ENCODE data around the gene APOA1.

Gene APOA1

GRCh38 chr11:116798368-116798767 lies 39.1 kb downstream of the APOA1 start:
- DNase-seq (ENCODE audit: extremely low spot score) = no peak
- CTCF ChIA-PET = interaction anchor here (0.7 to 3.3 kb wide), 6 partner anchors 8 to 308 kb away, joined by 3 to 20 read pairs (median 4); partner anchors contain the start of gene APOA5
- POLR2A ChIA-PET = no interaction called here
- no peak for TF ChIP-seq CTCF (IDR thresholded peaks at IDR 0.05; ENCODE audit: control extremely low read depth, extremely low read depth, low read depth, missing control alignments)

GRCh38 chr11:116797816-116798215 lies 39.6 kb downstream of the APOA1 start:
- CTCF ChIA-PET = interaction anchor here (1.6 kb wide), 1 partner anchor 11 kb away, joined by 5 read pairs; no protein-coding TSS in a partner anchor
- no peak for TF ChIP-seq CTCF (IDR thresholded peaks at IDR 0.05; ENCODE audit: control extremely low read depth, extremely low read depth, low read depth, missing control alignments)
- DNase-seq (ENCODE audit: extremely low spot score) = no peak
- POLR2A ChIA-PET = no interaction called here

GRCh38 chr11:116796548-116796947 lies 40.9 kb downstream of the APOA1 start:
- CTCF ChIA-PET = interaction anchor here (0.8 to 7.7 kb wide), 2 partner anchors 14 to 308 kb away, joined by 3 to 86 read pairs; no protein-coding TSS in a partner anchor
- TF ChIP-seq CTCF (IDR thresholded peaks at IDR 0.05; ENCODE audit: control extremely low read depth, extremely low read depth, low read depth, missing control alignments) = no peak
- no peak for DNase-seq (ENCODE audit: extremely low spot score)
- POLR2A ChIA-PET = no interaction called here

- no peak for DNase-seq (ENCODE audit: extremely low spot score)
- CTCF ChIA-PET = interaction anchor here (0.9 to 10.2 kb wide), 4 partner anchors 11 to 310 kb away, joined by 3 to 100 read pairs (median 45); partner anchors contain the start of gene APOA1
- no peak for TF ChIP-seq CTCF (IDR thresholded peaks at IDR 0.05; ENCODE audit: control extremely low read depth, extremely low read depth, low read depth, missing control alignments)
- POLR2A ChIA-PET = no interaction called here
Observed at GRCh38 chr11:116794851-116795250, 42.6 kb downstream of the APOA1 start.

- TF ChIP-seq CTCF (IDR thresholded peaks at IDR 0.05; ENCODE audit: control extremely low read depth, extremely low read depth, low read depth, missing control alignments) = no peak
- DNase-seq (ENCODE audit: extremely low spot score) = no peak
- POLR2A ChIA-PET = no interaction called here
- CTCF ChIA-PET = interaction anchor here (1.0 to 10.2 kb wide), 6 partner anchors 16 to 311 kb away, joined by 3 to 100 read pairs (median 4); partner anchors contain the start of gene APOA1
Observed at GRCh38 chr11:116793772-116794097, 43.7 kb downstream of the APOA1 start.

GRCh38 chr11:116792869-116793771 lies 44.3 kb downstream of the APOA1 start:
- CTCF ChIA-PET = interaction anchor here (0.8 to 10.2 kb wide), 9 partner anchors 13 to 311 kb away, joined by 3 to 100 read pairs (median 5); partner anchors contain the start of gene APOA1
- POLR2A ChIA-PET = no interaction called here
- no peak for TF ChIP-seq CTCF (IDR thresholded peaks at IDR 0.05; ENCODE audit: control extremely low read depth, extremely low read depth, low read depth, missing control alignments)
- DNase-seq (ENCODE audit: extremely low spot score) = no peak
